Panc1 (cell line): Measurements from ENCODE around the gene BLCAP. TPM values are rescaled to one million over a fixed set of nuclear protein-coding genes. Genes with fewer than 3 reads are reported as not detected.

Experiments used
- ATAC-seq: fragments of 200-7000 bp; cut with Tn5 transposase; 2 replicates; pipeline ENCODE4 v1.9.1; 2020; ENCODE audit warnings: mild to moderate bottlenecking, moderate library complexity
- BruUV-seq: library from RNA; stranded (reverse); fragments of 400-500 nt; replicated peaks from 2 replicates; lab custom pipeline; 2021; lab: Mats Ljungman, UMichigan
- CTCF ChIA-PET: fragments of 300-600 bp; sonication (Branson Sonifier 250); formaldehyde crosslinking; loops from one replicate; lab custom pipeline; 2022; ENCODE audit warnings: antibody characterized with exemption; lab: Charles Lee
- POLR2A ChIA-PET: fragments of 300-600 bp; sonication (Branson Sonifier 250); formaldehyde crosslinking; loops from one replicate; lab custom pipeline; 2022; ENCODE audit warnings: antibody characterized with exemption; lab: Charles Lee
- DNase-seq: peaks from one replicate; pipeline ENCODE4 v3.0.0-alpha.2; 2010; ENCODE audit warnings: low read depth, low spot score
- H3K27ac ChIP-seq: 2 replicates; pipeline ENCODE4 v1.5.1; 2011; ENCODE audit warnings: mild to moderate bottlenecking, low read length, inconsistent platforms
- H3K27me3 ChIP-seq: fragments of 200-500 bp; sonication (Bioruptor generic); 2 replicates; pipeline ENCODE4 v1.6.0; 2014; ENCODE audit warnings: low read length, inconsistent platforms; ENCODE audit not compliant: control insufficient read depth, insufficient read depth
- H3K36me3 ChIP-seq: fragments of 200-500 bp; sonication (Bioruptor generic); 2 replicates; pipeline ENCODE4 v1.5.1; 2014; ENCODE audit warnings: inconsistent platforms, mild to moderate bottlenecking, low read length, moderate library complexity; ENCODE audit not compliant: control insufficient read depth, insufficient read depth
- H3K4me1 ChIP-seq: 2 replicates; pipeline ENCODE4 v1.5.1; 2011; ENCODE audit warnings: inconsistent platforms, mild to moderate bottlenecking, low read length, moderate library complexity; ENCODE audit not compliant: control insufficient read depth, insufficient read depth
- H3K4me3 ChIP-seq, 2 experiments: 2 replicates each; pipeline ENCODE4 v1.5.1; 2011 to 2012; ENCODE audit warnings: low read depth in 2 of 2, low read length in 2 of 2, mild to moderate bottlenecking in 2 of 2, inconsistent platforms in 1 of 2, moderate library complexity in 1 of 2
- H3K9me3 ChIP-seq: fragments of 200-500 bp; sonication (Bioruptor generic); 2 replicates; pipeline ENCODE4 v1.5.1; 2014; ENCODE audit warnings: low read depth, mild to moderate bottlenecking, inconsistent platforms, low read length, moderate library complexity; ENCODE audit not compliant: control insufficient read depth, insufficient read depth
- POLR2AphosphoS5 ChIP-seq: IDR thresholded peaks from 2 replicates; pipeline ENCODE4 v1.6.1; 2012; ENCODE audit warnings: mild to moderate bottlenecking, low read depth, low read length, moderate library complexity
- SIN3A ChIP-seq: IDR thresholded peaks from 2 replicates; pipeline ENCODE4 v1.6.1; 2012; ENCODE audit warnings: low read depth, mild to moderate bottlenecking, low read length, moderate library complexity, borderline replicate concordance; ENCODE audit not compliant: insufficient read depth
- TCF7L2 ChIP-seq: IDR thresholded peaks from 2 replicates; pipeline ENCODE4 v1.6.1; 2011; ENCODE audit warnings: mild to moderate bottlenecking, low read depth, low read length, inconsistent platforms
- in situ Hi-C: cut with HindIII; loops from 2 replicates; pipeline ENCODE4 v1.10.0; 2016; ENCODE audit warnings: low sequenced_read_pairs, low pct_unique_long_range_greater_than_20kb
- intact Hi-C: fragments of 100-400 bp; cut with micrococcal nuclease; formaldehyde crosslinking; loops from one replicate; pipeline ENCODE4 v1.10.0; 2022; ENCODE audit not compliant: unreplicated experiment
- total RNA-seq: library from RNA; stranded (reverse); gene quantifications from one replicate; pipeline ENCODE4 v1.2.1, GENCODE V29; 2021; ENCODE audit not compliant: unreplicated experiment
- TF ChIP-seq, protein P1 (sequence below), 2 experiments: IDR thresholded peaks; 2 replicates each; pipeline ENCODE4 v1.6.1; 2011 to 2012; ENCODE audit warnings: low read depth in 2 of 2, control low read depth in 1 of 2, low read length in 1 of 2, mild to moderate bottlenecking in 1 of 2, moderate library complexity in 1 of 2; ENCODE audit not compliant: insufficient read depth in 1 of 2
- TF ChIP-seq, protein P2 (sequence below): fragments of 450-650 bp; IDR thresholded peaks from 2 replicates; pipeline ENCODE4 v1.5.1; 2017; ENCODE audit warnings: mild to moderate bottlenecking

Gene BLCAP
- total RNA-seq, 1 experiment from 2014 or later: 50.1 TPM

DNA sequence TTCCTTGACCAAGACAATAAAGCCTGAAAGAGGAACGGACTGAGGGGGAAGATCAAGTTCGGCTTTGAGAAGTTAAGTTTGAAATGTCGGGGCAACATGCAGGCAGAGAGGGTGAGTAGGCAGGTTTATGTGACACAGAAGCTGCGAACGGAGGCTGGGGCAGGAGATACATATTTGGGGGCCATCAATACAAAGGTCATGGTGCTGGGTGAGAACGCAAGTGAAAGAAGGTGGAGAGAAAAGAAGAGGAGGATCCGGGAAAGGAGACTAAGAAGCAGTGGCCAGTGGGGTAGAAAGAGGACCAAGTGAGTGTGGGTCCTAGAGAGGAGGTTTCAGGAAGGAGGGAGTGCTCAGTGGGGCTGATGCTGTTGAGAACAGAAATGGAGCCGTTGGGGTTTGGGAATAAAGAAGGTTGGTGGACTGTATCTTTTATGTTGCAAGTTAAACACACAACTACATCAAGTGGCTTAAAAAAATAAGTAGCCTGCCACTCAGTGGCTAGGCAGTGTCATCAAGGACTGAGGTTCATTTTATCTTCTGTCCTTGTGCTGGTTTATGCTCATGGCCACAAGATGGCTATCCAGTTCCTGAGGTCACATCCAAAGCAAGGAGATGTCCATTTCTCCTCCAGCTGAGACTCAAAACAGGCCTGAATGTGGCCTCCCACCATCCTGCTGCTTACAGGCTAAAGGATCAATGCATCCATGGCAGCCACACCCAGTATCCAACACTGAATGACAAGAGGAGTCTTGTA lies 1.7 kb upstream of the BLCAP start:
- Histone ChIP-seq H3K9me3 (no peaks in the 10 kb centered on the region), H3K4me1 (peaks cover 12% of the 10 kb centered on the region), H3K4me3 (no peak overlapping the region), H3K27ac (no peak overlapping the region), H3K36me3 (peaks cover 5% of the 10 kb centered on the region; the same call in 1 of the 2 replicates), H3K27me3 (no peaks in the 10 kb centered on the region)
- intact Hi-C loops (loop anchor here (5.0 kb wide), 1 partner anchor 122 kb away; no protein-coding TSS in a partner anchor), in situ Hi-C loops (no loop called here)
- DNase-seq: no peak
- no peak for ATAC-seq
- CTCF ChIA-PET: no interaction called here
- POLR2A ChIA-PET: interaction anchor here (0.7 kb wide), 1 partner anchor 152 kb away, joined by 3 read pairs; no protein-coding TSS in a partner anchor
- TF ChIP-seq, protein P1, sequence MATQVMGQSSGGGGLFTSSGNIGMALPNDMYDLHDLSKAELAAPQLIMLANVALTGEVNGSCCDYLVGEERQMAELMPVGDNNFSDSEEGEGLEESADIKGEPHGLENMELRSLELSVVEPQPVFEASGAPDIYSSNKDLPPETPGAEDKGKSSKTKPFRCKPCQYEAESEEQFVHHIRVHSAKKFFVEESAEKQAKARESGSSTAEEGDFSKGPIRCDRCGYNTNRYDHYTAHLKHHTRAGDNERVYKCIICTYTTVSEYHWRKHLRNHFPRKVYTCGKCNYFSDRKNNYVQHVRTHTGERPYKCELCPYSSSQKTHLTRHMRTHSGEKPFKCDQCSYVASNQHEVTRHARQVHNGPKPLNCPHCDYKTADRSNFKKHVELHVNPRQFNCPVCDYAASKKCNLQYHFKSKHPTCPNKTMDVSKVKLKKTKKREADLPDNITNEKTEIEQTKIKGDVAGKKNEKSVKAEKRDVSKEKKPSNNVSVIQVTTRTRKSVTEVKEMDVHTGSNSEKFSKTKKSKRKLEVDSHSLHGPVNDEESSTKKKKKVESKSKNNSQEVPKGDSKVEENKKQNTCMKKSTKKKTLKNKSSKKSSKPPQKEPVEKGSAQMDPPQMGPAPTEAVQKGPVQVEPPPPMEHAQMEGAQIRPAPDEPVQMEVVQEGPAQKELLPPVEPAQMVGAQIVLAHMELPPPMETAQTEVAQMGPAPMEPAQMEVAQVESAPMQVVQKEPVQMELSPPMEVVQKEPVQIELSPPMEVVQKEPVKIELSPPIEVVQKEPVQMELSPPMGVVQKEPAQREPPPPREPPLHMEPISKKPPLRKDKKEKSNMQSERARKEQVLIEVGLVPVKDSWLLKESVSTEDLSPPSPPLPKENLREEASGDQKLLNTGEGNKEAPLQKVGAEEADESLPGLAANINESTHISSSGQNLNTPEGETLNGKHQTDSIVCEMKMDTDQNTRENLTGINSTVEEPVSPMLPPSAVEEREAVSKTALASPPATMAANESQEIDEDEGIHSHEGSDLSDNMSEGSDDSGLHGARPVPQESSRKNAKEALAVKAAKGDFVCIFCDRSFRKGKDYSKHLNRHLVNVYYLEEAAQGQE (IDR thresholded peaks at IDR 0.05; ENCODE audit: insufficient read depth in 1 of 2, low read depth in 2 of 2, low read length in 1 of 2): no peak
- TF ChIP-seq POLR2AphosphoS5 (no peak), SIN3A (no peak), TCF7L2 (no peak)
- TF ChIP-seq, protein P2, sequence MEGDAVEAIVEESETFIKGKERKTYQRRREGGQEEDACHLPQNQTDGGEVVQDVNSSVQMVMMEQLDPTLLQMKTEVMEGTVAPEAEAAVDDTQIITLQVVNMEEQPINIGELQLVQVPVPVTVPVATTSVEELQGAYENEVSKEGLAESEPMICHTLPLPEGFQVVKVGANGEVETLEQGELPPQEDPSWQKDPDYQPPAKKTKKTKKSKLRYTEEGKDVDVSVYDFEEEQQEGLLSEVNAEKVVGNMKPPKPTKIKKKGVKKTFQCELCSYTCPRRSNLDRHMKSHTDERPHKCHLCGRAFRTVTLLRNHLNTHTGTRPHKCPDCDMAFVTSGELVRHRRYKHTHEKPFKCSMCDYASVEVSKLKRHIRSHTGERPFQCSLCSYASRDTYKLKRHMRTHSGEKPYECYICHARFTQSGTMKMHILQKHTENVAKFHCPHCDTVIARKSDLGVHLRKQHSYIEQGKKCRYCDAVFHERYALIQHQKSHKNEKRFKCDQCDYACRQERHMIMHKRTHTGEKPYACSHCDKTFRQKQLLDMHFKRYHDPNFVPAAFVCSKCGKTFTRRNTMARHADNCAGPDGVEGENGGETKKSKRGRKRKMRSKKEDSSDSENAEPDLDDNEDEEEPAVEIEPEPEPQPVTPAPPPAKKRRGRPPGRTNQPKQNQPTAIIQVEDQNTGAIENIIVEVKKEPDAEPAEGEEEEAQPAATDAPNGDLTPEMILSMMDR: no peak
- no TSS peak for BruUV-seq

DNA sequence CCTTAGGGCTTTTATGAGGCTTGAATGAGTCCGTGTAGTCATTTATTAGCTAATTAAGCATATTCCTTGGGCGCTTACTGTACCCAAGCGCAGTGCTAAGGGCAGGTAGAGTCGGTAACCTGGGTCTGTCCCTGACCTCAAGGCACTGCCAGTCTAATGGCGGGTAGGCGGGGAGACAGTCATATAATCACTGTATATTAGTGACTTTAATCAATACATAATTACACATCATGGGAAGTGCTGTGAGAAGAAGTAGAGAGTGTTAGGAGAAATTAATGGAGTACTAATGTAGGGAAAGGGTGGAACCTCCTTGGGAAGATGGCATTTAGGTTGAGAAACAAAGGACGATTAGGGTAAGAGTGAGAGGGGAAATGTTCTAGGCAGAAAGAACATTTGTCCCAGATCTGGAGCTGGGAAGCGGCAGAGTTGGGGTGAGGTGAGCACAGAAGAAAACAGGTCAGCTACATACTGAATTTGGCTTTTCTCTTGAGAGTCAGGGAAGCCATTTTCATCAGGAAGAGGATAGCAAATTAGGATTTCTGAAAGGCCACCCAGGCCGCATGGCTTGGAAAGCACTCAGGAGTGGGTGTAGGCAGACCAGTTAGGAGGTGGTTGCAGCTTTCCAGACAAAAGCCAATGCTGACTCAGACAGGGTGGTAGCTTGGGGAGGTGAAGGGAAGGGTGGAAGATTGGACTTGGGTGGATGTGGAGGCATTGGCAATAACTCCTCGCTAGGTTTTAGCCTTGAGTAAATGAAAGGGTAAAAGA lies 954 bp upstream of the BLCAP start:
- no peak for DNase-seq
- intact Hi-C loops (loop anchor here (5.0 kb wide), 1 partner anchor 121 kb away; no protein-coding TSS in a partner anchor), in situ Hi-C loops (no loop called here)
- TSS peak; percentile 97 for BruUV-seq
- Histone ChIP-seq H3K4me1 (peaks cover 12% of the 10 kb centered on the region), H3K36me3 (peaks cover 5% of the 10 kb centered on the region; the same call in 1 of the 2 replicates), H3K27me3 (no peaks in the 10 kb centered on the region), H3K4me3 (peak overlapping the region; percentile 86 to 99), H3K27ac (peak overlapping the region; percentile 97), H3K9me3 (no peaks in the 10 kb centered on the region)
- ATAC-seq: peak; percentile 35
- POLR2A ChIA-PET: no interaction called here
- TF ChIP-seq, protein P1 (IDR thresholded peaks at IDR 0.05; ENCODE audit: insufficient read depth in 1 of 2, low read depth in 2 of 2, low read length in 1 of 2): no peak
- TF ChIP-seq POLR2AphosphoS5: no peak
- TF ChIP-seq SIN3A: no peak
- TF ChIP-seq TCF7L2: no peak
- TF ChIP-seq, protein P2: no peak
- CTCF ChIA-PET: no interaction called here
